Muscle of back (tissue), 11 donors: Measurements from ENCODE around the gene PDE11A. TPM values are rescaled to one million over a fixed set of nuclear protein-coding genes. Genes with fewer than 3 reads are reported as not detected.
A peak's percentile ranks its signal among the peaks of the same experiment; 100 is the strongest.

ENCODE experiments used
- DNase-seq, 3 donors: peaks; one replicate each; pipeline versions ENCODE4 v3.0.0 to v3.0.0-alpha.2; 2013
- polyA plus RNA-seq, 10 donors: library from polyadenylated mRNA; unstranded; fragments of 120-200 nt; gene quantifications; one replicate each; pipeline ENCODE4 v1.2.1, GENCODE V29; 2013; ENCODE audit not compliant: insufficient read length in 10 of 10

PDE11A gene
- polyA plus RNA-seq, 10 donors = 0.46 to 1.1 (median 0.58) TPM

DNA sequence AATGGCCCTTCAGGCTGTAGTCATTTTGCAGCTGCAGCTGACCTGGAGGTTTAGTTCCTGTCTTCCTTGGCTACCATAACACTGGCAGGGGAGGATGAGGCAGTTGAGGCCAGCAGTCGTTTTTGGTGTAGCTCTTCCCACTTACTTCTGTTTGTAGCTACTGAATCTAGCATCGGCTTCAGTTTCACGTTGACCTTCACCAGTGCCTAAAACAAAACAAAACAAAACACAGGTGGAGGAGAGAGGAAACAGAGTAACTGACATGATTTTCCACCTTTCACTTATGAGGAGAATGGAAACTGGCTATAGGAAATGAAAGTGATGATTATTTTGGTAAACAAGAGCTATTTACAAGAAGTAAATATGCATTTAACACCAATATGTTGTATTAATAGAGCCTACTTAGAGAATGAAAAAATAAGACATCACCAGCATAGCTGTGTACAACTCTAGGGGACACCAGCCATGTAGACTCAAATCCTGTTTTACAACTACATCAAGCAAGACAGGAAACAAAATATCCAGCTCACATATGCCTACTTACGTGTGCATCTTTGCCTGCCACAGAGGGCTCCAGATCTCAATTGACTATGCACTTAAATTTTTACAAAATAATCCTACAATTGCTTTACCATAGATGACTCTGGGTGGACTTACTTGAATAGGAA, 443.1 kb downstream of the PDE11A start:
- no peak for DNase-seq

DNA sequence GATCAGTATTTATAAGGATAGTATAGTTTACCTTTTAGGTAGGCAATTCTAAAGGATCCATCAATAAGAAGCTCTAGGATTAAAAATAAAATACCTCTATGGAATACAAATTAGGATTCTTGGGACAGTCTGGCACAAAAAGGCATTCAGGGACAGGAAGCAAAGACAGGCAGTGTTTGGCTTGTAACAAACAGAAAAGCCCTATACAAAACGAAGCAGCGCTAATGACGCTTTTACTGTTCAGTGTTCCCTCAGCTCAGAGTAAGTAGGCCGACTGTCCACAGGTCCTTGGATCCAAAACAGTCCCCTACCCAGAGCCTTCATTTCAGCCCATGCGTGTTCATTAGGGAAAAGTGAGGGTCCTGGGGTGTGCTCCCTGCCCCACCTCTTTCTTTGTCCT, 443.7 kb downstream of the PDE11A start:
- DNase-seq = no peak

DNA sequence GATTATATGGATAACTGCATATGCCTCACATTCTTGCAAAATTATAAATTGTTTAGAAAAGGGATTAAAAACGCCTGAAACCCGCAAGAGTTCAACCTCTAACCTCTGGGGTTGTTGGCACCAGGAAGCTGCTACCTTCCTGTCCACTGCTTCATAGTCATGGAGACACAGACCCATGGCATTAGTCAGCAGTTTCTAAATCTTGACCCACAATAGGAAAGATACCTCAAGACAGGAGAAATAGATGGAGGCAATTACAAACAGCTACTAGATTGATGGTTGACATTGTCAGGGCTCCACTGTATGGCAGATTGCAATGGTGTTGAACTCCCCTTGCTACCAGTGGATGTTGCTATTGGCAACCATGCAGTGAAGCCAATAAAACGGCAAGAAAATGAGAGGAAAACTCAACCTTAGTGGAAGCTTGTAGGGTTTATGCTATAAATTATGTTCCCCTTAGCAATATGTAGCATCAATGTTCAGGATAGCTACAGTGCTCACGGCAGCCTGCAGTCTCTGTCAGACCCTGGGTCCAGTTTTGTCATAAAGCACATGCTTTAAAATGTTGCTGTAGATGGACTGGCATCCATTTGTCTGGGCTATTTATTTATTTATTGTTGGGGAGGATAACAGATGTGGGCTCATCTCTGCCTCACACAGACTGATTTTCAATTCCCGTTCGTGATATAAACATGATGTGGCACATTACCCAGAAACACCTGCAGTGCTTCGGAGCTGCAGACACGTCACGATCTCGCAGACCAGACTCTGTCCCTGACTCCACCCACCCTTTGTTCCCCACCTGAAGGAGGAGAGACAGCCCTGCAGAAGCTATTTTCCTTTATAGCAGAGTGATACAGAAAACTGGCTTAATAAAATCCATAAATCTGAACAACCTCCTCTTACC, 446.6 kb downstream of the PDE11A start:
- DNase-seq = no peak

DNA sequence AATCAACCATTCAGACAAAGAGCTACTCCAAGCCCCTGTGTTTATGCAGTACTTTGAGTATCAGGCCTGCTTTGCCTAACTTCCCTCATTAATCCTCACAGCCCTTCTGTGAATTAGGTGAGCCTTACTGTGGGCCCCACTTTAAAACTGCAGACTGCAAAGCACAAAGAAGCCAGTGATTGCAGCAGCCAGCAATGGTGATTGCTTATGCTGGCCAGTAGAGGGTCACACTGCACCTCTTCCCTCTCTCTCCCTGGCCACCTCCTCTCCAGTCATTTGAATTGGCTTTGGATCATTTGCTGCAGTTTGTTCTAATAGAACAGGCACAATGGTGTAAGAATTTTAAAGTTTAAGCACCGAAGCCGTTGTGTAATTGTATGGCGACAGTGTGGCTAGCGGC, 450.1 kb downstream of the PDE11A start:
- DNase-seq = peak in 1 of 3 donors; percentile 16

DNA sequence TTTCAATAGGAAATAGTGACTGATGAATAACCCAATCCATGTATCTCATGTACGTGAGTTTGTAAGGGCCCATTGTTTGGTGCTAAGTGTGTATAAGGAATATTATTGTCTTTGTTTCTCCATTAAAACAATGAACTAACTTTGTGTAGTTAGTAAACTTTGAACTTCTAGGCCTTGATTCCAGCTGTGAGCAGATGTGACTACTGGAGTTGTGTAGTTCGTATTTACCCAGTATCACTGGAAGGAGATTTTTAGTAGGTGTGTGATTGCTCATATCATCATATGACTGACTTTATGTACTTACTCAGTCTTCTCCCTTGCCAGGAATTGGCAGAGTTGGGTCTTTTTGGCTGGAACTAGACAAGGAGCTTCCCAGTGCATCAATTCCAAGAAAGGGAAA, 452.6 kb downstream of the PDE11A start:
- DNase-seq = no peak

DNA sequence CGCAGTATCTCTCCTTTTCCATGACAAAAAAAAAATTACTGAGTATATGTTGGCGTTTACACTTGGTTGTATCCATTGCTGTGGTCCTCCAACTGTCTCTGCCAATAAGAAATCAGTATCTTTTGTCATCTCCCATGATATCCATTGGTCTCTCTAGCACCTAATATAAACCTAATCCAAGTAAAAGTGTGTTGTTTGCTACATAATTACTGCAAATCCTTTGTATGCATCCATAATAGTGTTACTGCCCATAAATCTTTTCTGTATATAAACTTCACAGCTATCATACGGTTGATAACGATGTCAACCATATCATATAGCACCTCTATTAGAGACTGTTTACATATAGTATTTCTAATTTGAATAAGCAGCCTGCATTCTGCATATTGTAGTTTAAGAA, 453.1 kb downstream of the PDE11A start:
- no peak for DNase-seq

DNA sequence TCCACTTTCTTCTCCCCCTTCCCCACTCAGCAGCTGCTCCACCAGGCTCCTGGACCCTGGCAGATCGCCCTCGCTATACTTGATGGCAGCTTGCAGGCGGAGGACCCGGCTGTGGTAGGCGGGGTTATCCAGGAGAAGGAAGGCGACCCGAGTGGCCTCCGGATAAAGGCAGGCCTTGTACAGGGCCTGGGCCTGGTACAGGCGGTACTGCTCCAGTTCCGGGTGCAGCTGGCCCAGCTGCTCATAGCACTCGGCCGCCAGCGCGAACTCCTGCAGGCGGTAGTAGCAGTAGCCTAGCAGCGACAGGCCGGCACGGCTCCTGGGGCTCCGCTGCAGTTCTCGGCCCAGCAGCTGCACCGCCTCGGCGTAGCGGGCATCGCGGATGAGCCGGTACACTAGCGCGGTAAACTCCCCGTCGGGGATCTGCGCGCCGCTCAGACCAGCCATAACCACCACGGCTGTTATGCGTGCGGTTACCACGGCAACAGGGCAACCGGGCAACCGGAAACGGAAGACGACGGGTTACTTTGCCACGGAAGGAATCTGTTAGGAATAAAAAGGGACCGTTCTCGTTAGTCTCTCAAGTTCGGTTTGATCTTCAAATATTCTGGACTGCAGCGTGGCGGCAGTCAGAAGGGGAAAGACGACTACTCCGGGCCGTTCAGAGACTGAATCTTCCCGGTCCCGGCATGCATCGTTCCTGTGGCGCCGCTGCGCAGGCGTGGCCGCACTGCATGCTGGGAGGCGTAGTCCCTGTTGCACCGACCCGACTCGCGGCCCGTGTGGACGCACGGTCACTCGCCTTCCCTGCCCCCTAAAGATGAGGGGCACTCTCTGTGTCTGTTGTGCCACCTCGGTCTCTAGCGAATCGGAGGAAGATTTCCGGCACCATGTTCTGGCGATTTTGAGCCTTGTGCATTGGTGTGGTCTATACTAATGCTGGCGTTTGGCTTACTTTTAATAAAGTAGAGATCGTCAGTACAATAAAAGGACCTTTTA, 454.0 kb downstream of the PDE11A start:
- DNase-seq = peak; percentile 93 to 99 (median 93)

DNA sequence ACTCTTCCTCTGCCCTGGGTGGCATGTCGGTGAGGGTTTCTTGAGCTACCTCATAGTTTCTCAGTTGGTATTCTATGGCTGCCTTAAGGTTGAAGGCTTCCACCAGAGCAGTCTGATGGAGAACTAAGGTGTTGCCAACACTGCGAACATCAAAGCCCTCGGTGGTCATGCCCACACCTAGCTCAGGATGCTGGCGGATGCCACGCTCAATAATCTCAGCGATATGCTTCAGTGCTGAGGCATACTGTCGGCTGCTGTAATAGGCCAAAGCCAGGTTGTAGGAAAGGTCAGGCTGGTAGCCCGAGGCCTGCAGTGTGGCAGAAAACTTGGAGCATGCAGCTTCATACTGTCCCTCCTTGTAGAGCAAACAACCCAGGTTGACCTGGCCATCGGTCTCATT, 454.7 kb downstream of the PDE11A start:
- DNase-seq = no peak

DNA sequence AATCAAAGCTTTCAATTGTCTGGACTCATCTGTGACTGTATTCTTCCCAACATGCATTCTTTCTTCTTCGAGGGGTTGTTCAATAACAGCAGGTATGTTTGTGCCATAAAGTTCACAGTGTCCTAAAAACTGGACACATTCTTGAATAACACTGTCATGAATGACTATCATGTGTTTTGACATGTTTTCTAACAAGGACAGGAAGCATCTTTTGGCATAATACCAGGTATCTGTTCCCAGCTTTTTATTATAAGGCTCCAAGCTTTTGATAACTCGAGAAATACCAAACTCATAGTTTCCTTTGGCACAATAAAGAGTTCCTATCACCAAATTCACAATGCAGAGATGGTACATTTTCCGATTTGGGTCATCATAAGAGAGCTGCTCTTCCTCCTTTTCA, 455.8 kb downstream of the PDE11A start:
- DNase-seq = no peak

DNA sequence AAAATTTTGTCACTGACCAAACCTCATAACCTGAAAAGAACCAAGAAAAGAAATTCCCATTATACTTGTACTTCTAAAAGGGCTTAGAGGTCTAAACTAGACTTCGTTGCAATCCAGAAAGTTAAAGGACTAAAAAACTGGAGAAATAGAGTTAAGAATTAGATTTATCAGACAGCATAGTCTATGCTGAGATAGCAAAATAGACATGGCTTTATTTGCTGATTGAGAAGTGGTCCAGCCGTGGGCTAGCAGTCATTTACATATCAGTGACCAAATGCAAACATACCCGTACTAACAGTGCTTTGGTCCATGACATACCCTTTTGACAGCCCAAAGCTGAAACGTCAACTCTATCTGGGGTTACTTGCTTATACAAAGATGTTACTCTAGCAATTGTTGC, 456.5 kb downstream of the PDE11A start:
- DNase-seq = no peak

DNA sequence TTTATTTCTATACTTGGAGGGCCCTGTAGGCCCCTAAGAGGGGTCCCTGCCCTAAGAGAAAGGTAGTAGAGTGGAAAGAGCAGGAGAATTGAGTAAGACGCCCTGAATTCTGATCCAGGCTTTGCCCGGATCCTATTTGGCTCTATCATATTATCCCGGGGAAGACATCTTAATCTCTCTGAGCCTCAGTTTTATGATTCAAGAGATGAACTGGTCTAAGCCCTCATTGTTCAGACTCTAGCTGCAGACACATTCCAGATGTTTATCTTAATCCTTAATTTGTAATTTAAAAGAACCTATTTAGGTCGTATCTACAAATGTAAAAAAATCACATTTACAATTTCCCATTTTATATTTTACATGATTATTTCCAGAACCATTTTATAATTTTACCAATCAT, 459.9 kb downstream of the PDE11A start:
- DNase-seq = no peak

DNA sequence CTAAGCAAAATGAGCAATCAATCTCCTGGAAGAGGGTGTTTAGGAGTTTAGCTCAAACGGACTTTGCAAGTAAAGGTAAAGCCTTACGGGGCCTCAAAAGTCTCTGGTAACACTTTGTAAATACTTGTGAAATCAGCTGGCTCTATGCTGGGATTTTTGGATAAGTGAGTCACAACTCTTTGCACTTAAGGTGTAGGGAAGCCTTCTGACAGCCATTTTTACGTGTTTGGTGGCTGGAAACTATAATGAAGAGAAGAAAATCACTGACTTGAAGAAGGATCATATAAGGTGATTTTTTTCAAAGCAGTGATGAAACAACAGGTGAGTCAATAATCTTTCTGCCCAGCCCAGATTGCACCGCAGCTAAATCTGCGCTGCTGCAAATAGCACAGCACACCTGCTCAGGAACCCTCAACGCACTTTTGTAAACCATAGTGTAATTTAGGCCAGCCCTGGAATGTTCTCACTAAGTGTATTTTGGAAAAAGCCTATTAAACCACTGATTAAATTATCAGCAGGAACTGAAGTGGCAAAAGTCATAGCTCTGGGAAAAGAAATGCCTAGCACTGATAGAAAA, 461.2 kb downstream of the PDE11A start:
- no peak for DNase-seq

DNA sequence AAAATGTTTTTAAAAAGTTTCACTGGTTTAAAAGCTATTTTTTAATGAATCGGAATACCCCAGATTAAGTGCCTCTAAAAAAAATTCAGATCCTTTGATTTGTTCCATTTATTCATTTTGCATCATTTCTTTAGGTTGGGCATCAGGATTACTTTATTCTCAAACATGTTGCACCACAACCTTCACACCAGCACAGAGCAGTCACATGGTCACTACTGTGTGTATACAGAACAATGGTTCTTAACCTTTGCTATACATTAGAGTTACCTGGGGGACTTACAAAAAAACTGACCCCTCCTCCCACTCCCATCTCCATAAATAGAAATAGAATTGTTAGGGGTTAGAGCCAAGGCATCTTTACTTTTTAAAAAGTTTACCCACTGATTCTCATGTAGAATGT, 461.8 kb downstream of the PDE11A start:
- DNase-seq = no peak

DNA sequence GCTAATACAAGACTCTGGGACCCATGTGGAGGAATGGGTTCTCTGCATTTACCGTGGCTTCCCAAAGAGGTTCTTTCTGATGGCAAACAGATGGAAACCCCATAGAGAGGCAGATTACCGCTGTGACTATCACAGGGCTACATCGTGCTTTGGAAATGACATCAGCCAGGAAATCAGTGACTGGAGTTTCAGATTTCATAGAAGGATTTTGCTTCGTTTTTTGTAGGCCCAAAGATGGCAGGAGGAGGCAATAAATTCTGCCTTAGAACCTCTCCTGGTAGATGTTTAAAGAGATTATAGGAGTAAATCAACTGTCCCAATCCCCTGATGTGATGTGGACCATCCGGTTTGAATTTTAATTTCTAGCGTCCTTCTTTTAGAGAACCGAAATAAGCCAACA, 465.9 kb downstream of the PDE11A start:
- DNase-seq = peak in 2 of 3 donors; percentile 44 to 68

DNA sequence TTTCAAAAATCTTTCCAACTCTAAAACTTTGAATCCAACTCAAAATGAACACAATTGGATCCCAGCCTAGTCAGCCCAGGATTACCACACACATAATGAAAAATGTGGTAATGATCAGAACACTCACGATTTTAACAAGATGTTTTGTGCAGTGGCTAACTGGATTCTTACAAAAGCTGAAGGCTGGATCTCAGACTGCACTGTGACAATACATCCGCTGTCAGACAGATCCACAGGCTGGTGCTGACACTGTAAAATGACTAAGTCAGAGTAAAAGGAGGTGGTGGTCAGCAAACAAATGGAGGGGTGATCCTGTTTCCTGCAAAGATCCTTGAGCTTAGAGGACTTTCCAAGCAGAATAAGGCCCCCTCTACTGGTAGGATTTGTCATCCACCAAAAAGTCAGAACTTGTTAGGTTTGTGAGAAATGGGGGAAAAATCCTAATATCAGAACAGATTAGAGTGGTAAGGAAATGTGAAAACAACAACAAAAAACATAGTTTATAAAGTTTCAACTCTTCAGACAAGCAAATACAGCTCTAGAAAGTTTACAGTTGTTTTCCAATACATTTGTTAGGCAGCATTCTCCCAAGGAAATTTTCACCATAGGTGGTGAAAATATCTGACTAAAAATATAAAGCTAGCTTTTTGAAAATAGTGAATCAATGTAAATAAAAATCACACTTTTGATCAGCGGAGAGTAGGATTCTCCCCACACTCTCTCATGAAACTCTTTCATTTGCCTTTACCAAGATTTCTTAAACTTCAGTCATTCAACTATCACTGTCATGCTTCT, 468.1 kb downstream of the PDE11A start:
- DNase-seq = peak; percentile 84 to 96 (median 89)

DNA sequence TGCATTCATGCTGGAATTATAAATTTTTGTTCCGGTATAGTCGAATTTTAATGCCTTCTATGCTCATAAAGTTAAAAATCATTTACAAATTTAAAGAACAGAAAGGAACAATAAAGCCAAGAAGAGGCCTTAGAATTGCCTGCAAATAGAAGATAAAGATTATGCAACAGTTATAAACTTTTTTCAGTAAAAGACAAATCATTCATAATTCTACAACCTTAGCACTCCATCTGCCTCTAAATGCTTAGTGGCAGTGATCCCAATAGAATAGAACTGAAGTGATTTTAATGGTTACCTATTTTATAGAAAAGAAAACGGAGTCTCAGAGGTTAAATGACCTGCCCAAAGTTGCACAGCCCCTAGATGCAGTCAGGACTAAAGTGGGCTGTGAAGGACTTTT, 468.8 kb downstream of the PDE11A start:
- no peak for DNase-seq

DNA sequence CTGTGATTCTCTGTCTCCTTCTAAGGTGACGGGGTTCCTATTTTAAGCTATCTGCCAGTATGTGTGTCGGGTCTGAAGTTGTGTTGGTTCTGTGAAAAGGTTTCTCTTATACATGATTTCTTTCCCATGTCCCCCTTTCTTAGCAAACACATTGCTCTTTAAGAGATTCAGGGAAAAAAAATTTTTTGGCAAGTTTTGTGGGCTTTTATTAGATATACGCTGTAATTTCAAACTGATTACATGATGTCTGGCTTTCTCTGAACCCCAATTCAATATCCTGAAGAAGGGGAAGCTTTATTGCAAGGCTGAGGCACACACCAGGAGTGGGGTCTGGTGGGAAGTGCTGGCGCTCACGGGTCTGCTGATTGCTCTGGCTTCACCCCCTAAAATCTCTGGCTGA, 469.4 kb downstream of the PDE11A start:
- DNase-seq = peak in 1 of 3 donors; percentile 73

DNA sequence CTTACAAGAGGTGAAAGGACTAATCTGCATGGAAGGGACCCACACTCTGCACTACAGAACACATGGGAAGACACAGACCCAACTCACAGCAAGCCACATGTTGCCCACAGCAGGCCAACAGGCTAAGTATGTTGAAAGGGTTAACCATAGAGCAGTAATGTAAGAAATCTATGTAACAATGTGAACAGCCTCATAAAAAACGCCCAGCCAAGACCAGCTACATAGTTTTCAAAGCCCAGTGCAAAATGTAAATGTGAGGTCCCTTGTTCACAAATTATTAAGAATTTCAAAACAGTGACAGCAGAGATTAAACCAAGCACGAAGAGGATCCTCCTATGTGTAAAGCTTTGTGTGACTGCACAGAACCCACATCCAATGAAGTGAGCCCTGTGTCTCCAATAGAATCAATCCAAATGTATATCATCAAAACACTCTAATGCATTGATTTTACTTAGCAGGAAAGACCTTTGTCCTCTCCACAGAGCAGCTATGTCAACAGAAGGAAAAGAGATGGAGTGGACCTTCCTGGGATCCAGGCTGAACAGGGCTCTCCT, 469.9 kb downstream of the PDE11A start:
- DNase-seq = no peak

DNA sequence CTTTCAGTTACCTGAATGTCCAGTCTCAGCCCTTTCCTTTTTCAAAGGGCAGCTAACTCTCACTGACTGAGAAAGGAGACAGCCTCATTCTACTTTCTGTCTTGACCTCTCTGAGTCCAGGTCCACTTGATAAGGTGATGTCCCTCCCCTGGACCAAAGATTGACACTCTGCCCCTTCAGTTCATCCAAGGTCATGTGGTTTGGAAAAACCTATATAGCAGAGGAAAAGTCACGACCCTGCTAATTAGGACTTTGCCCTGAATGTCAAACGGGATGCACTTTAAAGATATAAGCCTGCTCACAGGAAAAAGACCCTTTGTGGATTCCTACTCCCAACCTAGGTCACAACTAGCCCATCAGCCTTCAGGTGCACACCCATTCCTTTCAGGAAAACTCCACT, 471.7 kb downstream of the PDE11A start:
- no peak for DNase-seq

DNA sequence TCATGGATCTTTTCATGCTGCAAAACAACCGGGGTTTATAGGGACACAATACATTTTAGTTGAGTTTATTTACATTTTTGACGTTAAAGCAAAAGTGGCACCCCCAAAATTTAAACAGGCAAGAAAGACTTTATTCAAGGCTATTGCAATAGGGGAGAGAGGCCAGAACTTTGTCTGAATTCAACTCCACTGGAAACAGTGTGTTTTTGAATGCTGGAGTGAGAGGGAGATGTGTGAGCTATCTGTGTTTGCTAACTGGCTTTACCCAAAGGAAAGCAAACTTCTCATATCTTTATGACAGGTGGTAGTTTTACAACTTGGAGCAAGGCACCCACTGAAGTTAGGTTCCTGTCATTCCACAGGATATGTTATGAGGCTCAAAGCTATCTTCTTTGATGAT, 472.6 kb downstream of the PDE11A start:
- DNase-seq = no peak
